OCI-LY1 (cell line): ENCODE results near the gene GALNT18.

Source experiments
- H2AFZ ChIP-seq: fragments of 200-600 bp; sonication (generic), shearing (Covaris generic); 2 replicates; pipeline ENCODE4 v1.6.0; 2014; ENCODE audit warnings: antibody characterized with exemption, mild to moderate bottlenecking, low read length
- H3F3A ChIP-seq: fragments of 200-600 bp; sonication (generic), shearing (Covaris generic); 2 replicates; pipeline ENCODE4 v1.6.0; 2014; ENCODE audit warnings: mild to moderate bottlenecking, antibody characterized with exemption, low read length, moderate library complexity; ENCODE audit not compliant: insufficient read depth
- H3K27ac ChIP-seq: fragments of 200-600 bp; sonication (generic); 2 replicates; pipeline ENCODE4 v1.5.1; 2014; ENCODE audit warnings: low read length, mixed run types, mild to moderate bottlenecking, low read depth; ENCODE audit not compliant: poor library complexity, severe bottlenecking
- H3K27me3 ChIP-seq: fragments of 200-600 bp; sonication (generic); 2 replicates; pipeline ENCODE4 v1.6.0; 2014; ENCODE audit warnings: antibody characterized with exemption, mild to moderate bottlenecking, low read length, moderate library complexity; ENCODE audit not compliant: insufficient read depth
- H3K36me3 ChIP-seq: fragments of 200-600 bp; sonication (generic); 2 replicates; pipeline ENCODE4 v1.6.1; 2014; ENCODE audit warnings: mild to moderate bottlenecking, antibody characterized with exemption, low read length, moderate library complexity, mixed read lengths; ENCODE audit not compliant: insufficient read depth
- H3K4me1 ChIP-seq: fragments of 200-600 bp; sonication (generic); 2 replicates; pipeline ENCODE4 v1.5.1; 2014; ENCODE audit warnings: mild to moderate bottlenecking, low read length, moderate library complexity; ENCODE audit not compliant: insufficient read depth, severe bottlenecking
- H3K4me2 ChIP-seq: fragments of 200-600 bp; sonication (generic), shearing (Covaris generic); 2 replicates; pipeline ENCODE4 v1.6.1; 2014; ENCODE audit warnings: low read length
- H3K4me3 ChIP-seq: fragments of 200-600 bp; sonication (generic); 2 replicates; pipeline ENCODE4 v1.5.1; 2014; ENCODE audit warnings: low read length, low read depth, mild to moderate bottlenecking, mixed read lengths; ENCODE audit not compliant: poor library complexity, severe bottlenecking
- H3K79me2 ChIP-seq: fragments of 200-600 bp; shearing (Covaris generic); 2 replicates; pipeline ENCODE4 v1.6.1; 2016; ENCODE audit warnings: mixed run types, low read length, mixed read lengths; ENCODE audit not compliant: insufficient read depth
- H3K9ac ChIP-seq: fragments of 200-600 bp; sonication (generic), shearing (Covaris generic); 2 replicates; pipeline ENCODE4 v1.6.1; 2014; ENCODE audit warnings: mild to moderate bottlenecking, low read length, mixed read lengths
- H3K9me2 ChIP-seq: fragments of 200-600 bp; sonication (generic), shearing (Covaris generic); 2 replicates; pipeline ENCODE4 v1.6.1; 2014; ENCODE audit warnings: low read depth, mild to moderate bottlenecking, low read length, mixed read lengths
- H3K9me3 ChIP-seq: fragments of 200-600 bp; shearing (Covaris generic); 2 replicates; pipeline ENCODE4 v1.6.1; 2014; ENCODE audit warnings: low read length, mixed read lengths
- H4K20me1 ChIP-seq: fragments of 200-600 bp; sonication (generic), shearing (Covaris generic); 2 replicates; pipeline ENCODE4 v1.6.0; 2016; ENCODE audit warnings: mild to moderate bottlenecking, low read length; ENCODE audit not compliant: insufficient read depth
- EZH2 ChIP-seq: fragments of 200-600 bp; sonication (generic), shearing (Covaris generic); IDR thresholded peaks from 2 replicates; pipeline ENCODE4 v1.8.0; 2017; ENCODE audit warnings: borderline replicate concordance, mixed run types, mild to moderate bottlenecking, antibody characterized with exemption, low read length, moderate library complexity, mixed read lengths
- TF ChIP-seq, protein P1 (sequence below): fragments of 200-600 bp; sonication (generic), shearing (Covaris generic); IDR thresholded peaks from 2 replicates; pipeline ENCODE4 v1.5.1; 2017; ENCODE audit warnings: mild to moderate bottlenecking, antibody characterized with exemption, low read length, moderate library complexity, mixed read lengths

Gene GALNT18

DNA sequence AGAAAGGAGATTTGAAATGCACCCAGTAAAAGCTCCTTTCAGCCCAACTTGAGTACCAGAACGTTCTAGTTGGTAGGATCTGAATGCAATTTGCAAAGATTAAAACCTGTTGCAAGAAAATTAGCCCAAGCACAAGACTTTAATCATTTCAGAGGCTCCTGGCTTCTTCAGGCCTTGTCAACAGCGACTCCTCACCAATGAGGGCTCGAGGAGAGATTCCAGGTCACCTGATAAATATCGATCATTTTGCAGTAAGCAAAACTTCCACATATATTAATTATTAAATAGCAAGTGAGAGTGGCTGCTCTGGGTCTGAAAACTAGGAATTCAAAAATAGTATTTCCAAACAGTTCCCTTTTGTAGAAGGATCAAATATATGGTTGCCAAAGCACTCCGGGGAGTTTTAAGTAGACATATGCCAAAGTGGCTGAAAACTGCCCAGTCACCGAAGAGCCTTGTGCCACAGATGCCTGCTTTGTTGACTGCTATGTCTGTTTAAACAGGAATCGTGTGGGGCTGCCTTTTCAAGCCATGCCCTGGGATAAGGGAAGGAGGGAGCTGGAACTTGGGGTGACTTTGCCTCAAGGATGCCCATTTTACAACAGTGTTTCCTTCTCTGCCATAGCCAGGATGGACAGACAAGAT, 332.7 kb downstream of the GALNT18 start:
- Histone ChIP-seq H2AFZ (no peak overlapping the region), H3K27ac (no peak overlapping the region), H4K20me1 (no peaks in the 10 kb centered on the region), H3K4me2 (no peak overlapping the region), H3K9me3 (no peaks in the 10 kb centered on the region), H3F3A (no peaks in the 10 kb centered on the region), H3K9ac (no peak overlapping the region), H3K79me2 (no peaks in the 10 kb centered on the region), H3K4me1 (no peaks in the 10 kb centered on the region), H3K9me2 (no peaks in the 10 kb centered on the region), H3K4me3 (no peak overlapping the region), H3K27me3 (peaks cover 5% of the 10 kb centered on the region; the same call in 1 of the 2 replicates), H3K36me3 (no peaks in the 10 kb centered on the region)
- no peak for TF ChIP-seq EZH2
- TF ChIP-seq, protein P1, sequence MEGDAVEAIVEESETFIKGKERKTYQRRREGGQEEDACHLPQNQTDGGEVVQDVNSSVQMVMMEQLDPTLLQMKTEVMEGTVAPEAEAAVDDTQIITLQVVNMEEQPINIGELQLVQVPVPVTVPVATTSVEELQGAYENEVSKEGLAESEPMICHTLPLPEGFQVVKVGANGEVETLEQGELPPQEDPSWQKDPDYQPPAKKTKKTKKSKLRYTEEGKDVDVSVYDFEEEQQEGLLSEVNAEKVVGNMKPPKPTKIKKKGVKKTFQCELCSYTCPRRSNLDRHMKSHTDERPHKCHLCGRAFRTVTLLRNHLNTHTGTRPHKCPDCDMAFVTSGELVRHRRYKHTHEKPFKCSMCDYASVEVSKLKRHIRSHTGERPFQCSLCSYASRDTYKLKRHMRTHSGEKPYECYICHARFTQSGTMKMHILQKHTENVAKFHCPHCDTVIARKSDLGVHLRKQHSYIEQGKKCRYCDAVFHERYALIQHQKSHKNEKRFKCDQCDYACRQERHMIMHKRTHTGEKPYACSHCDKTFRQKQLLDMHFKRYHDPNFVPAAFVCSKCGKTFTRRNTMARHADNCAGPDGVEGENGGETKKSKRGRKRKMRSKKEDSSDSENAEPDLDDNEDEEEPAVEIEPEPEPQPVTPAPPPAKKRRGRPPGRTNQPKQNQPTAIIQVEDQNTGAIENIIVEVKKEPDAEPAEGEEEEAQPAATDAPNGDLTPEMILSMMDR: no peak

DNA sequence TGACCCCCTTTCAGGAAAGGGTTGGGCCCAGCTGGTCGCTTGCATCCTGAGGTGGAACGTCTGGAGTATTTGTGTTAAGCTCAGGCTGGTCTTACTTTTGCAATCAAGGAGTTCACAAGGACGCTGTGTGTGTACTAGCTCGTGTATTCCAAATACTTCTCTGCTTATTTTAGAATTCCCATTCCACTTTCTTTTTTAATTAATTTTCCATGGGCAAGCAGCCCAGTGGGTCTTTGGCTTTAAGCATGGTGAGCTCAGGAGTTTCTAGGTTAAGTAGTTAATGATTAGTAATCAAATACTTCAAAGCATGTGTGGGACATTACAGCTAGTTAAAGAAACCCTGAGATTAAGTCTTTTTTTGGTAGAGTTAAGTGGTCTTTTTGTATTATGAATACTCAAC, 337.3 kb downstream of the GALNT18 start:
- no peak overlapping the region for H3K4me3 ChIP-seq
- no peak overlapping the region for H3K9ac ChIP-seq
- H3F3A ChIP-seq: no peaks in the 10 kb centered on the region
- H3K27ac ChIP-seq: no peak overlapping the region
- H3K27me3 ChIP-seq: peaks cover 5% of the 10 kb centered on the region; the same call in 1 of the 2 replicates
- H3K9me3 ChIP-seq: no peaks in the 10 kb centered on the region
- H3K4me2 ChIP-seq: no peak overlapping the region
- H3K36me3 ChIP-seq: no peaks in the 10 kb centered on the region
- H3K4me1 ChIP-seq: no peaks in the 10 kb centered on the region
- no peak overlapping the region for H2AFZ ChIP-seq
- TF ChIP-seq, protein P1: no peak
- TF ChIP-seq EZH2: no peak
- H3K9me2 ChIP-seq: no peaks in the 10 kb centered on the region
- H4K20me1 ChIP-seq: no peaks in the 10 kb centered on the region
- no peaks in the 10 kb centered on the region for H3K79me2 ChIP-seq

DNA sequence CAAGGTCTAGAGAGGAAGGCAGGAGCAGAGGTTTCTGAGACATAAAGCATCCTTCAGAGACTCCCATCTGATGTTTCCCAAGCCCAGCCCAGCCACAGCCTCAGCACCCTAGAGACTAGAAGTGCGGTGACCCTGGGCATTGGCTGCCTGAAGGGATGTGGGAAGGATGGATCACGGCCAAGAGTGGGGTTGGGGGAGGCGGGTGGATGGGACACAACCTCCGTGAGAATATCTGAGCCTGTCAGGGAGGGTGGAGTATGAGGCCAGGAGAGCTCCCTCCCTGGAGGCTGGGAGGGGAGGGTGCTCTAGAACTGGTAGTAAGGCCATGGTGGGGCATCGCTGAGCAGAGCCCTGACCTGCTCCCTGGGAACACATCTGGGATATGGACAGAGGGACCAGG, 340.2 kb downstream of the GALNT18 start:
- Histone ChIP-seq H3K27ac (no peak overlapping the region), H3K9me2 (no peaks in the 10 kb centered on the region), H3K9me3 (no peaks in the 10 kb centered on the region), H3K27me3 (no peaks in the 10 kb centered on the region), H3K9ac (no peak overlapping the region), H3K79me2 (no peaks in the 10 kb centered on the region), H4K20me1 (no peaks in the 10 kb centered on the region), H3K4me2 (no peak overlapping the region), H2AFZ (no peak overlapping the region), H3K36me3 (no peaks in the 10 kb centered on the region), H3K4me1 (no peaks in the 10 kb centered on the region), H3K4me3 (no peak overlapping the region), H3F3A (no peaks in the 10 kb centered on the region)
- TF ChIP-seq, protein P1: no peak
- no peak for TF ChIP-seq EZH2
